Measurements from ENCODE around the gene PCBP4.

DNA sequence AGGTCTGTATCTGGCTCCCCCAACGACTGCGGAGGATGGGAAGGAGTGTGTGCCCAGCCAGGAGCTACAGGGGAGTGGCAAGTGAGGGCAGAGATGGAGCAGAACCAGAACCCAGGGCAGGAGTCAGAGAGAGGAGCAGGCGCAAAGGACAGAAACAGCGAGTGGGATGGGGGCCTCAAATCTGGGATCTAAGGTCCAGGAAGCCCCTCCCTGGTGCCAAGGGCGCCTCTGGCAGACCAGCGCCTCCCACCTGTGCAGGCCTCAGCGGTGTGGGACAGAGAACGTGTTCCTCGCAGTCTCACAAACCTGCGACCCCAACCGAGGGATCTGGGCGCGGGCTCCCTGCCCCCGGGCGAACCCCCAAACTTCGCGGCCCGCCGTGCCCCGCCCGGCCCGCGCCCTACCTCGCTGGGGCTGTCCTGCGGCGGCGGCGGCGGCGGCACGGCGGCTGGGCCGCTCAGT is 301 bp downstream of the PCBP4 start:
- TF ChIP-seq, protein P1, sequence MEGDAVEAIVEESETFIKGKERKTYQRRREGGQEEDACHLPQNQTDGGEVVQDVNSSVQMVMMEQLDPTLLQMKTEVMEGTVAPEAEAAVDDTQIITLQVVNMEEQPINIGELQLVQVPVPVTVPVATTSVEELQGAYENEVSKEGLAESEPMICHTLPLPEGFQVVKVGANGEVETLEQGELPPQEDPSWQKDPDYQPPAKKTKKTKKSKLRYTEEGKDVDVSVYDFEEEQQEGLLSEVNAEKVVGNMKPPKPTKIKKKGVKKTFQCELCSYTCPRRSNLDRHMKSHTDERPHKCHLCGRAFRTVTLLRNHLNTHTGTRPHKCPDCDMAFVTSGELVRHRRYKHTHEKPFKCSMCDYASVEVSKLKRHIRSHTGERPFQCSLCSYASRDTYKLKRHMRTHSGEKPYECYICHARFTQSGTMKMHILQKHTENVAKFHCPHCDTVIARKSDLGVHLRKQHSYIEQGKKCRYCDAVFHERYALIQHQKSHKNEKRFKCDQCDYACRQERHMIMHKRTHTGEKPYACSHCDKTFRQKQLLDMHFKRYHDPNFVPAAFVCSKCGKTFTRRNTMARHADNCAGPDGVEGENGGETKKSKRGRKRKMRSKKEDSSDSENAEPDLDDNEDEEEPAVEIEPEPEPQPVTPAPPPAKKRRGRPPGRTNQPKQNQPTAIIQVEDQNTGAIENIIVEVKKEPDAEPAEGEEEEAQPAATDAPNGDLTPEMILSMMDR (conservative IDR thresholded peaks at IDR 0.05; ENCODE audit: low read depth, low read length): no peak
- no peak for TF ChIP-seq EZH2phosphoT487 (IDR thresholded peaks at IDR 0.05; ENCODE audit: borderline replicate concordance, low read length)
- no peak for TF ChIP-seq EZH2 (IDR thresholded peaks at IDR 0.05; ENCODE audit: low read length, unreplicated experiment)

Data from PC-3 (cell line).